ENCODE data around the gene TSHZ2.

The TSHZ2 gene

DNA sequence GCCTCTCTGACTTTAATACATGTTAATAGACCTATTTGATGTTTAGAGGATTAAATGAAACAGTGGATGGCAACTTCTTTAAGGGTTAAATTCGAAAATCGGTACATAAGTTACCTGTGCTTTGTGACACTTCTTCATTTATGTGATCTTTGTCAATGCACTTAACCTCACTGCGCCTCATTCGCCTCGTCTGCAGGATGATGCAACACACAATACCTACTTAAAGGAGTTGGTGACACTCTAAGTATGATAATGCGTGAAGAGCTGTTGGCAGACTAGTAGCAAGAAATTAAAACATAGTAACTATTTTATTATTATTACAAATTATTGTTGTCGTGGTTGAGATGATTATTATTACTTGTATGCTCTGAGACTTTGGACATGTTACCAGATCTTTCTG is 92.8 kb downstream of the TSHZ2 start:
- DNase-seq (ENCODE audit: low spot score): no peak

DNA sequence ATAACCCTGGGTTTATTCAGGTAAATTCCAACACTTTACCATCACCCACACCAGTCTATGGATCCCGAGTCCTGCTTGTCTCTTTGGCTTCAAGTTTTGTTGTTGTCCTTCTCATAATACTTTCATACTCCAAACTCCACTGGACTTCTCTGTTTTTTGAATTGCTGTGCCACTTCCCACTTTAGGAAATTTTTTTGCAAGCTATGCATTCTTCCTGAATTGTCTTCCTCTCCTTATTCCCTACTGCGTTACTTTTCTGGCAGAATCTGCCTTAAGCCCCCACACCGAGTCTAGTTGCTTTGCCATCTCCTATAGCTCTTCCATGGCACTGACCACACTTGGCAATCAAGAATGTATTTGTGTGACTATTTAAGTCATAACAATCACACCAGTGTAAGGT is 96.1 kb downstream of the TSHZ2 start:
- no peak for DNase-seq (ENCODE audit: low spot score)

DNA sequence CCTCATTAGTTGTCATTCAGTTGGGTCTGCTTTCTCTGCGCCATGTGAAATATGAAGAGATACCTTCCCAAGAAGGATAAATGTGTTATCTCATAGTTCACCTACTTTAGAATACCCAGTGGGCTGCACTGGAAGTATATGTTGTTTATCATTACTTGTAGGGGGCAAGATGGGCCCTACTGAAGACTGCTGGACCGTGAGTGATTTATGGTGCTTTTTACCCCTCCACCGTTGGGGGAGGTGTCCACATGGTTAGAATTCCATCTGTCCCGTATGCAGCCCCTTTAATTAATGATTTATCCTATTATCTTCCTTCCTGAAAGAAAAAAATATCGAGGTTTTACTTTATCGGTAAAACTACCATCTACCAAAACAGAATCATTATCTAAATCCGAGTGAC is 97.0 kb downstream of the TSHZ2 start:
- no peak for DNase-seq (ENCODE audit: low spot score)

DNA sequence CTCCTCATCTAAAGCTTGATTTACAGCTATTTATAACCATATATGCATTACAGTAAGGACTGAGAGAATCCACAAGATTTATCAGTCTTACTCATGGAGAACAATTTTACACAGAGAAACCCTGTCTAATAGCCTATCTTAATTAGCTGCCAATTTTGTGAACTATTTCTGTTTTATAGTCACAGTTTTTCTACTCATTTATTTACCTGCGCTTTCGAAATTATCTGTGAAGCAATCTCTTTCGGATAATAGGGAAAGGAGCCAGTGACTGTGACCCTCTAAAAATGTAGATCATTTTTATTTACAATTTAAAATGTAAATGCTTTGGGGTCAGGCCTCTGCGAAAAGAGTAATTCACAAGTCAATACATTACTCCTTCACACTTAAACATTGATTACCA is 98.1 kb downstream of the TSHZ2 start:
- no peak for DNase-seq (ENCODE audit: low spot score)

DNA sequence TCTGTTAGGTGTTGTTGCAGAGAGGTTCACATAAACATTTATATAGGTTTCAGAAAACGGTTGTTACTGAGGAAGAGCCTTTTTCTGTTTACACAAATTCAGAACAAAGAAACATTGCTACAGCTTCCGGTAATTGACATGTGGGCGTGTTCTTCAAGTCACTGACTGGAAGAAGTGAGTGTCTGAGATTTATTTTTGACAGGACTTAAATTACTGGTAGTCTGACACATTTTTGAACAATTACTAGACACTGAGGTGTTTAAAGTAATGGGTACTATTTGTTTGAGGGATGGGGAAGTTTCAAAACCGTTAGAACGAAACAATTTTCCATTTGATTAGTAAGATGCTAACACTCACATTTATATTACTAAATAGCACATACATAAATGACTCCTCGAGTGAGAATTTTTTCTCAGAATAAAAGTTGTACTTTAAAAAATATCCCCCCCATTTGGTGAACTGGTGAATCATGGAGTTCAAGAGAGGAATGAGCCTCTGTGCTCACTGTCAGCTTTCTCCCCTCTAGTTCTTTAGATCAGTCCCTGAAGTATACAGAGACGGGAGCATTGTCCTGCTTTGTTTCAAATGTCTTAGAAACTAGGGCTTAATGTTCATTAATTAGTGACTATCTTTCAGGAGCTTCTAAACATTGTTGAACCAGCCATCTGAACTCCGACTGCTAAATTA is 98.7 kb downstream of the TSHZ2 start:
- DNase-seq (ENCODE audit: low spot score): no peak

DNA sequence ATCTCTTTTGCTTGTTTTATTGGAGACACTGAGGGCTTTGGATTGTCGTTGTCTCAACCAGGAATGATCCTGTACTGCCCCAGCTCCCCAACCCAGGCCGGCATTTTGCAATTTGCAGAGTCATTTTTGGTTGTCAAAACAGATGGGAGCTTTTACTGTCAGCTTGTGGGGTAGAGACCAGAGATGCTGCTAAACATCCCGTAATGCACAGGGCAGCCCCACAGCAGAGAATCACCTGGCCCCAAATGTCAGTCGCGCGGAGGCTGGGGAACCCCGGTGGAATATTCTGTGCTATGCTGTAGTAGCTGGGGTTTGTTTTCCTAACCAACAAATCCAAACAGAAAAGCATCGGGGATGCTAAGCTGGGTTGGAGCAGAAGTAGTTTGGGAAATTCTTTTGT is 99.7 kb downstream of the TSHZ2 start:
- DNase-seq (ENCODE audit: low spot score): no peak

DNA sequence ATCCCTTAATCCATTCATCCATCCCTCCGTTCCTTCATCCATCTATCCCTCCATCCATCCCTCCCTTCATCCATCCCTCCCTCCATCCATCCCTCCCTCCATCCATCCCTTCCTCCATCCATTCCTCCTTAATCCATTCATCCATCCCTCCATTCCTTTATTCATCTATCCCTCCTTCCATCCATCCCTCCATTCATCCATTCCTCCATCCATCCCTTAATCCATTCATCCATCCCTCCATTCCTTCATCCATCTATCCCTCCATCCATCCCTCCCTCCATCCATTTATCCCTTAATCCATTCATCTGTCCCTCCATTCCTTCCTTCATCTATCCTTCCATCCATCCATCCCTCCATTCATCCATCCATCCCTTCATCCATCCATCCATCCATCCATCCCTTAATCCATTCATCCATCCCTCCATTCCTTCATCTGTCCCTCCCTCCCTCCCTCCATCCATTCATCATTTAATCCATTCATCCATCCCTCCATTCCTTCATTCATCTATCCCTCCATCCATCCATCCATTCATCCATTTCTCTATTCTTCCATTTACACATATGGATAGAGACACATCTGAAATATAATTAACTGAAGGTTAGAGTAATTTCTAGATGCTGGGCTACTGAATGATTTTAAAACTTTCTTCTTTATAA is 100.9 kb downstream of the TSHZ2 start:
- no peak for DNase-seq (ENCODE audit: low spot score)

DNA sequence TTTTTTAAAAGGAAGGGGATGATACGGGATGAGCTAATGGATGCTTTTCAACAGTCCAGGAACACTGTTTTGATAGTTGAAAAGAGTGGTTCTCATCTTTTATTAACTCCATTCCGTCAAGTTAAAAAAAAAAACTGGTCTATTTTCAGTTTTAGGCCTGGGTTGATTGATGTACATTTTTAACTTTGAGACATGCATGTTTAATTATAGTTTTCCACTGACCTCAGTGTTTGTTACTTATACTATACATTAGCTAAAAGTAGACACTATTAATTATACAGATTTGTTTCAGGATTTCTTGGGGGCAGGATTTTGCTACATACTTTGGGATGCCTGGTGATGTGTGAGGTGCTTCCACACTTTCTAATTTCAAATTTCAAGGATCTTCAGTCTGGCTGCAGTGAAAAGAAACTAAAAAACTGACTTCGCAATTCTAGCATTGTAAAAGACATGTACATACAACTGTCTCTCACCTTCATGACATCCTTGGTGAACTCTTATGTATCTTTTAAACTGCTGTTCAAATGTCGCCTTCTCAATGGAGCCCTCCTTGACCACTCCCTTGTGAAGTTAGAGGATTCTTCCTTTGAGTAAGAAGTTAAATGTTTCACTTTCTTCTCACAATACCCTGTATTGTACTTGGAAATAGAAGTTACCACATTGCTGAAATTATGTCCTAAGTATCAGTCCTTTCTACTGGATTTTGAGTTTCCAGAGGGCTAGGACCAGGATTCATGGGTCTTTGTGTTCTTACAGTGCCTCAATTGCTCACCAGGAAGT is 101.7 kb downstream of the TSHZ2 start:
- no peak for DNase-seq (ENCODE audit: low spot score)

DNA sequence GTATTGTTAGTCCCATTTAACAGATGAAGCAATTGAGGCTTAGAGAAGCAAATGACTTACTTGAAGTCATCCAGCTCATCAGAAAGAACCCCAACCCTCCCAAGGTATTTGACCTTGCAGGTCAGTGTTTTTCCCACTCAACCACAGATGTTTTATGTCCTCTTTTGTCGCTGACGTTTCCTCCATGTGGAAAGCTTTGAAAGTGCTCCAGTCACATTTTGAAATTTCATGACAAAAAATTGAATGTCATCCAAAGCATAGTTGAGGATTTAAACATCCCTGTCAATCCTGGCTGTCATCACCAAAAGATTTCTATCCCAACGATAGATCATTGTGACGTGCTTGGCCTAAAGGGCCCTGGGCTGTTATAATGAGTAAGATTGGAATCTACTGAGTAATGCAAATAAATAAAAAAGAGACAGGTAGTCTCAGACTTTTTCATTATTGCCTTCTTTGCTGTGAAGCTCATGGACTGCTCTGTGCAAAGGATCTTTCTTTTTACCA is 102.7 kb downstream of the TSHZ2 start:
- no peak for DNase-seq (ENCODE audit: low spot score)

DNA sequence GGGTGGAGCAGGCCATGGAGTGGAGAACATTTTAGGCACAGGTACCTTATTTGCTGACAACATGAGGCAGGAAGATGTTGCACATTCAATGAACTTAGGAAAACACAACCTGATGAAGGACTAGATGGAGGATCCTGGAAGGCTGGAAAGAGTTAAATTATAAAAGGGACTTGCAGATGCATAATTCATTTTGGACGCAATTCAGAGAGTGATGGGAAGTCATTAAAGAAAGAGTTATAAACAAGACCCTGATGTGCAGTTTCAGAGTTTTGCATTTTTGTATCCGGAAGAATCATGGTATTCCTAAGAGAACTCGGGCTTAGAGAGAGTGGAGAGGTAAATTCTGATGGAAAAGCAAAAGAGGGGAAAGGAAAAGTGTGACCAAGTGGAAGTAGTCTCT is 104.5 kb downstream of the TSHZ2 start:
- DNase-seq (ENCODE audit: low spot score): no peak

DNA sequence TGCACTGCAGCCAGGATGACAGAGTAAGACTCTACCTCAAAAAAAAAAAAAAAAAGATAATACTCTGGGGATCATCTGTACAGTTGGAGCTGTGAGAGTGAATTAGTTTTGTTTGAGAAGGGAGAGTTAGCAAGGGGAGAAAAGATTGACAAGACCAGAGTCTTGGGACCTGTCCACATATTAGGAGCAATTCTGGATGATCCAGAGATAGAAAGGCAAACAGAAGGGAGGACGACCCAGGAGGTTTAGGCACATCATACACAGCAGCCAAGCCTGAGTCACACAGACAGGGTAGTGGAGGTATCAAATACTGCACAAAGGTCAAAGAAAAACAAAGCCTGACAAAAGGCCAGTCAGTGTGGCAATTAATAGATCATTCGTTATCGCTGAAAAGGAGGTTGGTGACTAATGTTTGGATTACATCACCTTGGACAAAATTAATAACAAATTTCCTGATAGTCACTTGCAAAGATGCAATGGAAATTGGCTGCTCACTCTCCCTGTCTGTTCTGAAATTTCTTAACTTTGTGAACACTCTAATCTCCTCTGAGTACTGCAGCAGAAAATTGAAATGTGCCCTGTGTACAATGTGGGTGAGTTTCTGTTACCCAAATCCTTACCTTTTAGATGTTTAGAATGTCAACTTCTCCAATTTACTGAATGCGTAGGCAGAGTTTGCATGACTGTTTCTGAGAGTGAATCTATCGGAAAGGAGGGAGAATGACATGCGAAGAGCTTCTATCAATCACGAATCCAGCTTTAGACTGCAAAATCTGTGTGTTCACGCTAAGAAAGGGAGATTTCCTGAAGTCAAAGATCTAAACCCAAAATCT is 105.4 kb downstream of the TSHZ2 start:
- DNase-seq (ENCODE audit: low spot score): no peak

DNA sequence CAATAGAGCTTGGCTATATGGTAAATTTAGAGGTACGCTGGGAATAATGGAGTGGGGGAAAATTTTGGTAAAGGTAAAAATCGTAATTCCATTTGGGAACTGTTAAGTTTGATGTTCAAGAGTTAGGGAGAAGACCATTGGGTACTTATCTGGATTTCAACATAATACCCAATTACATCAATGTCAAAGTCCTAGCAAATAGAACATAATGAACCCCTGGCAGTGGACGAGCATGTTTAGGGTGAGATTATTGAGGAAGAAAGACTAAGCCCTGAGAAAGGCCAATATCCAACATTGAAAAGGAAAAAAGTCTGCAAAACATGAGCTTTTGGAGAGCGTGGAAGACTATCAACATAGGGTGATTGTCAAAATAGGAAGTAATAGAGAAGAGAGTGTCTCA is 106.6 kb downstream of the TSHZ2 start:
- no peak for DNase-seq (ENCODE audit: low spot score)

DNA sequence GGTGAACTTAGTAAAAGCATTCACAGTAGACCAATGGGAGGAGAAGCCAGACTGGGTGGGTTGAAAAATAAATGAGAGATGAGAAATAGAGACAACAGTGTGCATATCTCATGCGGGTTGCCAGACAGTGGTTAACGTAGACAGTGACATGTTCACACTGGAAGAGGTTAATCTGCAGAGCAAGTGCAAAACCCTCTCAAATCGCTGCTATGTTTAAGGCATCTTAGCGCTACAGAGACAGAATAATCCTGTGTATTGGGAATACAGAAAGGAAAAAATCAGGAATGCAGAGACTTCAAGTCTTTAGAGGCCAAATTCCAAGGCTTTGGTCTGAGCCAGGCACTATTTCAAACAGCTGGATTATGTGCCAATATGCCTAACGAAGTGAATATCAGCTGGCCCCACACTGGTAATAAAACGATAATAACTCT is 107.1 kb downstream of the TSHZ2 start:
- DNase-seq (ENCODE audit: low spot score): no peak

DNA sequence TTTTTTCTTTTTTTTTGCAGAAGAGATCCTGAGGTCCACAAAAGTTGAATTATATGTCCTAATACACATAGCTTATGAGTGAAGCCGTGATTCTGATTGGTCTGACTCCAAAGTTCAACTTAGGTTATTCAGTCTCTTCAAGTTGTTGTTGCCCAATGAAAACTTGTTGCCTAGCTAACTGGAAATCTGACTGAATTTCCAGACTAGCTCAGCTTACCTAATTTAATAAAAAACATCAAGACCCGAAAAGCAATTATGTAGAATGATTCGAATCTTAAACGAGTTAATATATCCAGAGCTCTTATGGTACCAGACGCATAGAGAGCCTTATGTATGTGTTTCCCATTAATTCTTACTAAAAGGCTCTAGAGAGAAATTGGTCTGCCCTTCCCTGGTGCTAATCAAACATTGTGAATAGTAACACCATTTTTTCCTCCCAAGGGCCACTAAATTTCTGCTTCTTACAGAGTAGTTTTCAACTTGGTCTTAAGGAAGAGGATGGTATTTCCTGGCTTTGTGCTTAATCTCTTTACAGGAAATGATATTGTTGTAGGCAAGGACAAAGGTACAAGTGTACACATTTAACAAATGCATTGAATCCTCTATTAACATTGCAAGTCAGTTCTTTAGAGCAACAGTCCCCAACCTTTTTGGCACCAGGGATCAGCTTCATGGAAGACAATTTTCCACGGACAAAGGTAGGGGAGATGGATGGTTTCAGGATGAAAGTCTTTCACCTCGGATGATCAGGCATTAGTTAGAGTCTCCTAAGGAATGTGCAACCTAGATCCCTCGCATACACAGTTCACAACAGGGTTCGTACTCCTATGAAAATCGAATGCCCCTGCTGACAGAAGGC is 107.9 kb downstream of the TSHZ2 start:
- no peak for DNase-seq (ENCODE audit: low spot score)

DNA sequence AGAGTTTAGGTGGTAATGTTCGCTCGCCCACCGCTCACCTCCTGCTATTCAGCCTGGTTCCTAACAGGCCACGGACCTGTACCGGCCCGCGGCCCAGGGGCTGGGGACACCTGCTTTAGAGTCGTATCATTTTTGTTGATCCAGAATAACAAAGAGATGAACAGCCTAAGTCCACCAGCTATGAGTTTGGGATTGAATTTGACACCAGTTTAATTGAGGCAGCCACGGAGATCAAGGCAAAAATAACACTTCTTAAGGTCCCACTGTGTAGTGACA is 108.5 kb downstream of the TSHZ2 start:
- no peak for DNase-seq (ENCODE audit: low spot score)

DNA sequence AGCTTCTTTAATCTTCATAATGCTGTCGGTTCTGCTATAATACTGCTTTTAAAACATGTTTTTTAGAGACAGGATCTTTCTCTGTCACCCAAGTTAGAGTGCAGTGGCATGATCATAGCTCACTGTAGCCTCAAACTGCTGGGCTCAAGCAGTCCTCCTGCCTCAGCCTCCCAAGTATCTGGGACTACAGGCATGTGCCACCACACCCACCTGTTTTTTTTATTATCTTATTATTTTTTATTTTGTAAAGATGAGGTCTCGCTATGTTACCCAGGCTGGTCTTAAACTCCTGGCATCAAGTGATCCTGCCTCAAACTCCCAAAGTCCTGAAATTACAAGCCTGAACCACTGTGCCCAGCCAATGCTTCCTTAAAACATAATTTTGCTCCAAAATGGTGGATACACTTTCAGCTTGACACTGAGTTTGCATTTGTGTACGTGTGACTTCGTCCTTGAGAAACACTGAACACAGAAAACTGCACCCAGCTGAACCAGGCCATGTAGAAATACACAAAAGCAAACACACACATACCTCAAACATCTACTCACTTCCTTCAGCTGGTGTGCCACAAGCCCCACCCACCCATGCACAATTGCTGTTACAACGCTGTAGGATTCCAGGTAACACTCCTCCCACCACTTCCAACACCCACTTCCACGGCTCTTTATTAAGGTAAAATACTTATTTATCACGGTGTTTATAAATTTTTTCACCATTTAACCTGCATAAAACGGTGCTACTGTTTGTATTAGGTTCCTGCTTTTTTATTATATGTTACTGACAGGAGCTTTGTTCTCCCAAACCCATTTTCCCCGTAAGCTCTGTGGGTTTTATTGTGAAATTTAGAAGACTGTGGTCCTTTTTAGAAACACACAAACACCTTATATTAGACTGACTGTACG is 109.1 kb downstream of the TSHZ2 start:
- DNase-seq (ENCODE audit: low spot score): no peak

DNA sequence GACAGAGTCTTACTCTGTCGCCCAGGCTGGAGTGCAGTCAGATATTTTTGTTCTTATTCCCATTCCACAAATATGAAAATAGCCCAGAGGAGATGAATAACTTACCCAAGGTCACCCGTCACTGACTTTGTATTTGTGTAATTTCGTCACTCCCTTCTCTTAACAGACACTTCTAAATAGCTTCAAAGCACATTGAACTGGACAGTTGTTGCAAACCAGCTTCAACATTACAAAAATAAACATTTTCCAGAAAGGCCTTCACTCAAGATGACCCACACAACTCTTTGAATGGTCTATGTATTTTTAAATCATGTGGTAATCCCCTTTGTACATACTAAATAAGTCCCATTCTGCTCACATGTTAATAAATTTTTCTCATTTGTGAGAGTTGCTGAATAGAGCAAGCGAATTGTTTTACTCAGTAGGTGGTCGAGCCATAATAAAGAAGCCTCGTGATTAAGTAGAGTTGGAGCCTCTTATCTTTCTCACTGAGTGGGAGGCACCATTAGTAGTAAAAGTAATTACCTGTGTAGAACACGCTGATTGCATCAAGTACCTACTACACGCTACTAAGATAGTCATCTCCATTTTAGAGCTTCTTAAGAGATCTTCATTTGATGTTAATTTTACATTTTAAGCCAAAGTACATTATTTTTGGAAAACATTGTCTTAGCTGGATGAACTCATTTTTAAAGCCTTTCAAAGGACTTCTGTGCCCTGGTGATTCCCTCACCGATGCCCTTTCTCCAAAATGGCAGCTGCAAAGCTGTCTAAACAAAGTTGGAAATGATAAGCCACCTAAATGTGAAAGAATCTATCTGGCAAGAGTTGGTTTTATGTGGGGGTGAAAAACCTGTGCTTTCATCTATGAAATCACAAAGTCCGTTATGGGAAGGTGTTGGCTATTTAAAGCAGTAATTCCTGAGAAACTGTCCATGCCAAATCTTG is 110.0 kb downstream of the TSHZ2 start:
- no peak for DNase-seq (ENCODE audit: low spot score)

DNA sequence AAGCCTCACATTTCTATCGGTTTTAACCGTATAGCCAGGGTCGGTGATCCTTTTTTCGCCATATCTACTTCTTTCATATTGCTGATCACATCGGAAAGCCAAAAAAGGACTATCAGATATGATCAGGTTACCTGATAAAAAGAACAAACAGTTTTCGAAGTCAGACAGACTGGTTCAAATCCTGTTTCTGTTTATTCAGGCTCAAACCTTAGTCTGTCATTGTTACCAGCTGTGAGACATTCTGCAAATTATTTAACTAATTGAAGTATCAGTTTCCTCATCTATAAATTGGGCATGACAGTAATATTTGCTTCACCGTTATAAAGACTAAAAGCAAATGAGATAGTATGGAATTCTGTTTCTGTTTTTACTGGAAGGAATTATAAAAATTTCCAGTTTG is 111.3 kb downstream of the TSHZ2 start:
- no peak for DNase-seq (ENCODE audit: low spot score)

DNA sequence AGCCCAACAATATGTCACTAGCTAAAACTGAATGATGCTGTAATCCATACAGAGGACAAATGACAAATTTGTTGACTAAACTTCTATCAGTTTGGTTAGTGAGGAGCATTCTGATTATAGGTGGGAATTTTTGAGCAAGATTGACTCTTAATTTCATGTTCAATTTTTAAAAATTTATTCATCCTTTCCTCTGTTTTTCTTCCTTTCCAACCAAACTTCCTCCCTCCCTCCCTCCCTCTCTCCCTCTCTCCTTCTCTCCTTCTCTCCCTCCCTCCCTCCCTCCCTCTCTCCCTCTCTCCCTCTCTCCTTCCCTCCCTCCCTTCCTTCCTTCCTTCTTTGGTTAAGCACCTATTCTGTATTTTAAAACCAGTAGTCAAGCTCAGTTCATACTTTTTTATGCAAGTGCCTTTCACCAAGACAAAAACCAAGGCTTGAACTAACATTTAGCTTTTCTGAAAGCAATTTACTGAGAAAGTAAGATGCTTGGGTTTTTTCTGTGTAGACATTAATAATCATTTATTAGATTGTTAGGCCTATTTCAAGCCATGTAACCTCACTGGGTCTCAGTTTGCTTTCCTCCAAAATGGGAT is 112.3 kb downstream of the TSHZ2 start:
- DNase-seq (ENCODE audit: low spot score): no peak

All from D341Med (cell line).